ENCODE measurements around the gene JAKMIP1.
A peak's percentile ranks its signal among the peaks of the same experiment; 100 is the strongest.

Gene JAKMIP1

DNA sequence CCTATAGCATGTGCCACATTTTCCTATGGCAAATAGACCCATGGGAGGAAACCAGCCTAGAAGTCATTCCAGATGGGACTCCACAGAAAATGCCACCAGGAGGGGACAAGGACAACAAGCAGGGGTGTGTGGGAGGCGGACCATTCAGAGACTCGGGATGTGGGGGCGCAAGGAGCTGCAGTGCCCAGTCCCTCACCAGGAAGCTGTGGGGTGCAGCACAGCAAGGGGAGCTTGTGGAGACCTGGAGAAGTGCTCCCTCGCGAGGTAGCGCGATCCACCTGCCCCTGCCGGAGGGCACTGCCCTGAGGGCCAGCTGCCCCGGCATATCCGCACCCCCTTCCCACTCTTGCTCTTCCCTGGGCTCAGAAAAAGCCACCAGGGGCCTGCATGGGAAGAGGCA lies 136.7 kb downstream of the JAKMIP1 start:
- TF ChIP-seq, protein P1, sequence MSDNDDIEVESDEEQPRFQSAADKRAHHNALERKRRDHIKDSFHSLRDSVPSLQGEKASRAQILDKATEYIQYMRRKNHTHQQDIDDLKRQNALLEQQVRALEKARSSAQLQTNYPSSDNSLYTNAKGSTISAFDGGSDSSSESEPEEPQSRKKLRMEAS (IDR thresholded peaks at IDR 0.05), result no peak
- TF ChIP-seq YY1 (IDR thresholded peaks at IDR 0.05; ENCODE audit: low read depth), result no peak
- TF ChIP-seq NFIC (IDR thresholded peaks at IDR 0.05), result no peak
- no peak for TF ChIP-seq TEAD4 (IDR thresholded peaks at IDR 0.05)
- no peak for TF ChIP-seq TCF12 (IDR thresholded peaks at IDR 0.05; ENCODE audit: low read depth)
- TF ChIP-seq ZBTB7A (IDR thresholded peaks at IDR 0.05; ENCODE audit: low read depth), result no peak
- TF ChIP-seq CREB1 (IDR thresholded peaks at IDR 0.05; ENCODE audit: low read depth), result no peak
- no peak for TF ChIP-seq EP300 (IDR thresholded peaks at IDR 0.05; ENCODE audit: borderline replicate concordance)
- TF ChIP-seq, protein P2, sequence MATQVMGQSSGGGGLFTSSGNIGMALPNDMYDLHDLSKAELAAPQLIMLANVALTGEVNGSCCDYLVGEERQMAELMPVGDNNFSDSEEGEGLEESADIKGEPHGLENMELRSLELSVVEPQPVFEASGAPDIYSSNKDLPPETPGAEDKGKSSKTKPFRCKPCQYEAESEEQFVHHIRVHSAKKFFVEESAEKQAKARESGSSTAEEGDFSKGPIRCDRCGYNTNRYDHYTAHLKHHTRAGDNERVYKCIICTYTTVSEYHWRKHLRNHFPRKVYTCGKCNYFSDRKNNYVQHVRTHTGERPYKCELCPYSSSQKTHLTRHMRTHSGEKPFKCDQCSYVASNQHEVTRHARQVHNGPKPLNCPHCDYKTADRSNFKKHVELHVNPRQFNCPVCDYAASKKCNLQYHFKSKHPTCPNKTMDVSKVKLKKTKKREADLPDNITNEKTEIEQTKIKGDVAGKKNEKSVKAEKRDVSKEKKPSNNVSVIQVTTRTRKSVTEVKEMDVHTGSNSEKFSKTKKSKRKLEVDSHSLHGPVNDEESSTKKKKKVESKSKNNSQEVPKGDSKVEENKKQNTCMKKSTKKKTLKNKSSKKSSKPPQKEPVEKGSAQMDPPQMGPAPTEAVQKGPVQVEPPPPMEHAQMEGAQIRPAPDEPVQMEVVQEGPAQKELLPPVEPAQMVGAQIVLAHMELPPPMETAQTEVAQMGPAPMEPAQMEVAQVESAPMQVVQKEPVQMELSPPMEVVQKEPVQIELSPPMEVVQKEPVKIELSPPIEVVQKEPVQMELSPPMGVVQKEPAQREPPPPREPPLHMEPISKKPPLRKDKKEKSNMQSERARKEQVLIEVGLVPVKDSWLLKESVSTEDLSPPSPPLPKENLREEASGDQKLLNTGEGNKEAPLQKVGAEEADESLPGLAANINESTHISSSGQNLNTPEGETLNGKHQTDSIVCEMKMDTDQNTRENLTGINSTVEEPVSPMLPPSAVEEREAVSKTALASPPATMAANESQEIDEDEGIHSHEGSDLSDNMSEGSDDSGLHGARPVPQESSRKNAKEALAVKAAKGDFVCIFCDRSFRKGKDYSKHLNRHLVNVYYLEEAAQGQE (IDR thresholded peaks at IDR 0.05; ENCODE audit: low read depth), result no peak
- TF ChIP-seq, protein P3, sequence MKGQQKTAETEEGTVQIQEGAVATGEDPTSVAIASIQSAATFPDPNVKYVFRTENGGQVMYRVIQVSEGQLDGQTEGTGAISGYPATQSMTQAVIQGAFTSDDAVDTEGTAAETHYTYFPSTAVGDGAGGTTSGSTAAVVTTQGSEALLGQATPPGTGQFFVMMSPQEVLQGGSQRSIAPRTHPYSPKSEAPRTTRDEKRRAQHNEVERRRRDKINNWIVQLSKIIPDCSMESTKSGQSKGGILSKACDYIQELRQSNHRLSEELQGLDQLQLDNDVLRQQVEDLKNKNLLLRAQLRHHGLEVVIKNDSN (IDR thresholded peaks at IDR 0.05), result no peak
- no peak for TF ChIP-seq TAF1 (IDR thresholded peaks at IDR 0.05; ENCODE audit: low read depth)
- no peak for TF ChIP-seq RAD21 (IDR thresholded peaks at IDR 0.05; ENCODE audit: low read depth)

DNA sequence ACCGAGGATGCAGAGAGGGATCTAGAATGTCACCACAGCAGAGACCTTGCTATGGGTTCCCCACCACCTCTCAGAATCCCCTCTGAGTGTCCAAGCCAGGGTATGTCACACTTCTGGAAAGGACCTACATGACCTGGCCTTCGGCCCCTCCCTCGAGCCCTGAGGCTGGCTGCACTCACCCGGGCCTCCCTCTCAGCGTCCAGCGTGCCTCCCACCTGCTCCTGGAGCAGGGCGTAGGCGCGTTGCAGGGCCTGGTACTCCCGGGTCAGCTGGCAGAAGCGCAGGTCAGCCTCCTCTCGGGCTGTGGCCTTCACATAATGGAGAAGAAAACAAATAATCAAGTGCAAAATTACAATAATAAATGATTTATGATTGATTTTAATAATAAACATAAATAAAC lies 138.2 kb downstream of the JAKMIP1 start:
- TF ChIP-seq CEBPB (IDR thresholded peaks at IDR 0.05), result no peak
- TF ChIP-seq EP300 (IDR thresholded peaks at IDR 0.05; ENCODE audit: borderline replicate concordance), result no peak
- TF ChIP-seq, protein P3 (IDR thresholded peaks at IDR 0.05), result no peak
- TF ChIP-seq, protein P1 (IDR thresholded peaks at IDR 0.05), result no peak
- no peak for TF ChIP-seq NFIC (IDR thresholded peaks at IDR 0.05)
- TF ChIP-seq TEAD4 (IDR thresholded peaks at IDR 0.05), result no peak
- TF ChIP-seq EGR1 (IDR thresholded peaks at IDR 0.05), result no peak
- no peak for TF ChIP-seq FOXM1 (IDR thresholded peaks at IDR 0.05; ENCODE audit: borderline replicate concordance, low read depth)
- TF ChIP-seq ZBTB7A (IDR thresholded peaks at IDR 0.05; ENCODE audit: low read depth), result no peak
- no peak for TF ChIP-seq CREB1 (IDR thresholded peaks at IDR 0.05; ENCODE audit: low read depth)
- TF ChIP-seq YY1 (IDR thresholded peaks at IDR 0.05; ENCODE audit: low read depth), result no peak
- no peak for TF ChIP-seq TAF1 (IDR thresholded peaks at IDR 0.05; ENCODE audit: low read depth)
- TF ChIP-seq RAD21 (IDR thresholded peaks at IDR 0.05; ENCODE audit: low read depth), result no peak

DNA sequence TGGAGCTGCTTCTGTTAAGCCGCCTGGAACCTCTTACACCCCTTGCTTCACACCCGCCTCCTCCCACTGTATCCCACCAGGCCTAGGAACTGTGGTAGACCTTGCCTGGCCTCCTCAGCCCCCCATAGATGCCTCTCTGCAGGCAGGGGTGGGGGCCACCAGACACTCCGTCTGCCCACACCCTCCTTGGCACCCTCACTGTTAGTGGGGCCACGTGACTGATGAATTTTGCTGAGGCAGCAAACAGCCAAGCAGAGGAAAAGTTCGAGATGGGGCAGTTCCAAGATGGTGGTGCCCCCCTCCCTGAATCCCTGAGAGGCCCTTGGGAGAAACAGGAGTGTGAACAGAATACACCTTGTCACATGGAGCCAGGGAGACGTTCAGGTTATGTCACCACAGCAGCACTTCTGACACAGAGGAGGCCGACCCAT lies 141.0 kb downstream of the JAKMIP1 start:
- no peak for TF ChIP-seq YY1 (IDR thresholded peaks at IDR 0.05; ENCODE audit: low read depth)
- no peak for TF ChIP-seq CEBPB (IDR thresholded peaks at IDR 0.05)
- TF ChIP-seq CREB1 (IDR thresholded peaks at IDR 0.05; ENCODE audit: low read depth), result no peak
- TF ChIP-seq, protein P2 (IDR thresholded peaks at IDR 0.05; ENCODE audit: low read depth), result no peak
- TF ChIP-seq, protein P3 (IDR thresholded peaks at IDR 0.05), result no peak
- no peak for TF ChIP-seq EGR1 (IDR thresholded peaks at IDR 0.05)
- no peak for TF ChIP-seq TAF1 (IDR thresholded peaks at IDR 0.05; ENCODE audit: low read depth)
- TF ChIP-seq EP300 (IDR thresholded peaks at IDR 0.05; ENCODE audit: borderline replicate concordance), result no peak
- TF ChIP-seq TEAD4 (IDR thresholded peaks at IDR 0.05), result no peak
- no peak for TF ChIP-seq NFIC (IDR thresholded peaks at IDR 0.05)
- TF ChIP-seq RAD21 (IDR thresholded peaks at IDR 0.05; ENCODE audit: low read depth), result no peak
- TF ChIP-seq FOXM1 (IDR thresholded peaks at IDR 0.05; ENCODE audit: borderline replicate concordance, low read depth), result no peak
- TF ChIP-seq TCF12 (IDR thresholded peaks at IDR 0.05; ENCODE audit: low read depth), result no peak
- TF ChIP-seq, protein P1 (IDR thresholded peaks at IDR 0.05), result no peak
- no peak for TF ChIP-seq ZBTB7A (IDR thresholded peaks at IDR 0.05; ENCODE audit: low read depth)

DNA sequence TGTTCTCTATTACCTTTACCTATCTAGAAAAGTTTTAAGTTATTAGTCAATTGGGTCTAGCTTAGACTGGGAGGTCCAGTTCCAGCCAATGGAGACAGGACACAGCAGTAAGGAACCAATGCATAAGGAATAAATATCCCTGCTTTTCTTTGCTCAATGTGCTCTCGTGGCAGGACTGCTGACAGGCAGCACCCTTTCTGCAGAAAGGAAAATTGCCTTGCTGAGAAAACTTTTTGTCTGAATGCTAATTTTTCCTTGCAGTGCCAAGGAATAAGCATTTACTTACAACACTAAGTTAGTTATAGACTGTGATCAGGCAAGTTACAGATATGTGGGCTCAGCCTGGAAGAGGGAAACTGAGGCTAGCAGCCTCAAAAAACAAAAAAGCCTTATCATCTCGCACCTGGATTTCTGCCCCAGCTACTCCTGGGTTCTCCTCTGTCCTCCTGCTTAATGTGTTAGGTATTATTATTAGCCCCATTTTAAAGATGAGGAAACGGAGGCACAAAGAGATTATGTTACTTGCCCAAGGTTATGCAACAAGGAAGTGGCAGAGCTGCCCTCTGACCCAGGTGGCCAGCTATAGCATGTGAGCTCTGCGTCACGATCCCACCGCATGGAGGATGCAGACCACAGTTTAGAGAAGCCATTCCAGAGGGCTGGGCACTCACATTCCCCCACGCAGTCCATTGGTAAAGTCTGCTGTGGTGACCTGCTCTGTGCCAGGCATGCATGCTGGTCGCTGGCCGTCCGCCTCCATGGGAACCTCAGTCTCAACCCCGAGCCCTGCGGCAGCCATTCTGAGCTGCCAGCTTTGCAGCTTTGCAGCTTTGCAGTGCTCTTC lies 141.6 kb downstream of the JAKMIP1 start:
- TF ChIP-seq, protein P3 (IDR thresholded peaks at IDR 0.05), result peak; percentile 22
- TF ChIP-seq CEBPB (IDR thresholded peaks at IDR 0.05) (no peak), TCF12 (IDR thresholded peaks at IDR 0.05; ENCODE audit: low read depth) (0 out of 2 replicates have a peak, but pooled peaks have one; percentile 41)
